Measurements from ENCODE around the gene PIGM.

The PIGM gene

GRCh38 chr1:159991513-159991912, 40.3 kb downstream of the PIGM start:
- DNase-seq (ENCODE audit: low read depth), result peak; percentile 13
- no peak overlapping the region for H3K4me3 ChIP-seq (ENCODE audit: low read depth, low read length)
- TF ChIP-seq CTCF (IDR thresholded peaks at IDR 0.05; ENCODE audit: control insufficient read depth, extremely low read depth, insufficient read depth), result no peak

GRCh38 chr1:159990005-159990404, 41.8 kb downstream of the PIGM start:
- no peak overlapping the region for H3K4me3 ChIP-seq (ENCODE audit: low read depth, low read length)
- no peak for TF ChIP-seq CTCF (IDR thresholded peaks at IDR 0.05; ENCODE audit: control insufficient read depth, extremely low read depth, insufficient read depth)
- no peak for DNase-seq (ENCODE audit: low read depth)

- TF ChIP-seq CTCF (IDR thresholded peaks at IDR 0.05; ENCODE audit: control insufficient read depth, extremely low read depth, insufficient read depth), result no peak
- no peak for DNase-seq (ENCODE audit: low read depth)
- no peak overlapping the region for H3K4me3 ChIP-seq (ENCODE audit: low read depth, low read length)
Measured at GRCh38 chr1:159989581-159989980, 42.2 kb downstream of the PIGM start.

GRCh38 chr1:159988006-159988405, 43.8 kb downstream of the PIGM start:
- DNase-seq (ENCODE audit: low read depth), result no peak
- H3K4me3 ChIP-seq (ENCODE audit: low read depth, low read length), result no peak overlapping the region
- TF ChIP-seq CTCF (IDR thresholded peaks at IDR 0.05; ENCODE audit: control insufficient read depth, extremely low read depth, insufficient read depth), result no peak

GRCh38 chr1:159987186-159987585, 44.6 kb downstream of the PIGM start:
- DNase-seq (ENCODE audit: low read depth), result no peak
- no peak overlapping the region for H3K4me3 ChIP-seq (ENCODE audit: low read depth, low read length)
- TF ChIP-seq CTCF (IDR thresholded peaks at IDR 0.05; ENCODE audit: control insufficient read depth, extremely low read depth, insufficient read depth), result no peak

- H3K4me3 ChIP-seq (ENCODE audit: low read depth, low read length), result no peak overlapping the region
- TF ChIP-seq CTCF (IDR thresholded peaks at IDR 0.05; ENCODE audit: control insufficient read depth, extremely low read depth, insufficient read depth), result no peak
- no peak for DNase-seq (ENCODE audit: low read depth)
Measured at GRCh38 chr1:159986531-159986930, 45.3 kb downstream of the PIGM start.

GRCh38 chr1:159986093-159986492, 45.7 kb downstream of the PIGM start:
- TF ChIP-seq CTCF (IDR thresholded peaks at IDR 0.05; ENCODE audit: control insufficient read depth, extremely low read depth, insufficient read depth), result no peak
- DNase-seq (ENCODE audit: low read depth), result no peak
- H3K4me3 ChIP-seq (ENCODE audit: low read depth, low read length), result no peak overlapping the region
